MM.1S (cell line): ENCODE data around the gene RRAD.

Experiments
- EZH2 ChIP-seq: fragments of 300-600 bp; sonication (generic); optimal IDR thresholded peaks from 2 replicates; pipeline ENCODE3; 2017; ENCODE audit warnings: low read depth, mild to moderate bottlenecking, antibody characterized with exemption, low read length, mixed read lengths
- EZH2phosphoT487 ChIP-seq: fragments of 300-600 bp; sonication (generic); IDR thresholded peaks from 2 replicates; pipeline ENCODE4 v1.6.1; 2018; ENCODE audit warnings: antibody characterized with exemption, low read length
- TF ChIP-seq, protein P1 (sequence below): fragments of 300-600 bp; sonication (generic); IDR thresholded peaks from 2 replicates; pipeline ENCODE4 v1.5.1; 2016; ENCODE audit warnings: antibody characterized with exemption, low read length, mixed read lengths

DNA sequence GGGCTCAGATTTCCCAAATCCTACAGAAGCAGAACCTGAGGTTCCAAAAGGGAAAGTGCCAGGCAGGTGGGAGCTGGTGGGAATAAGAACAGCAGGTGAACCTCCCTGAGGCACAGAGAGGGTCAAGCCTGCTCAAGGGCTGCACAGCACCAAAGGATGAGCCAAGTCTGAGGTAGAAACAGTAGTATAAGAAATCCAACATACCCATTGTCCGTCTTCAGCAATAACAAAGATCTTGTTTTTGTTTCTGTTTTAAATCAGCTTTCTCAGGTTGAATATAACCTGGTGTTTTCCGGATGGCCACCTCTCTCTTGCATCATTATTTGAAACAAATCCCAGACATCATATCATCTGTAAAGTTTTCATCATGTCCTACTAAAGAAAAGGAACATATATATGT is 25.1 kb upstream of the RRAD start:
- TF ChIP-seq, protein P1, sequence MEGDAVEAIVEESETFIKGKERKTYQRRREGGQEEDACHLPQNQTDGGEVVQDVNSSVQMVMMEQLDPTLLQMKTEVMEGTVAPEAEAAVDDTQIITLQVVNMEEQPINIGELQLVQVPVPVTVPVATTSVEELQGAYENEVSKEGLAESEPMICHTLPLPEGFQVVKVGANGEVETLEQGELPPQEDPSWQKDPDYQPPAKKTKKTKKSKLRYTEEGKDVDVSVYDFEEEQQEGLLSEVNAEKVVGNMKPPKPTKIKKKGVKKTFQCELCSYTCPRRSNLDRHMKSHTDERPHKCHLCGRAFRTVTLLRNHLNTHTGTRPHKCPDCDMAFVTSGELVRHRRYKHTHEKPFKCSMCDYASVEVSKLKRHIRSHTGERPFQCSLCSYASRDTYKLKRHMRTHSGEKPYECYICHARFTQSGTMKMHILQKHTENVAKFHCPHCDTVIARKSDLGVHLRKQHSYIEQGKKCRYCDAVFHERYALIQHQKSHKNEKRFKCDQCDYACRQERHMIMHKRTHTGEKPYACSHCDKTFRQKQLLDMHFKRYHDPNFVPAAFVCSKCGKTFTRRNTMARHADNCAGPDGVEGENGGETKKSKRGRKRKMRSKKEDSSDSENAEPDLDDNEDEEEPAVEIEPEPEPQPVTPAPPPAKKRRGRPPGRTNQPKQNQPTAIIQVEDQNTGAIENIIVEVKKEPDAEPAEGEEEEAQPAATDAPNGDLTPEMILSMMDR = no peak
- TF ChIP-seq EZH2 = no peak
- no peak for TF ChIP-seq EZH2phosphoT487
